ENCODE results near the gene COX8C.

Gene COX8C

GRCh38 chr14:93326196-93326595 is 20.8 kb upstream of the COX8C start:
- no peak overlapping the region for H2AFZ ChIP-seq
- no peak overlapping the region for H3K4me3 ChIP-seq (ENCODE audit: low read depth, low read length)
- H3K27me3 ChIP-seq (ENCODE audit: control insufficient read depth, insufficient read depth, low read length) = no peaks in the 10 kb centered on the region
- no peak for TF ChIP-seq CTCF (IDR thresholded peaks at IDR 0.05)
- H3K9ac ChIP-seq = no peak overlapping the region
- no peak overlapping the region for H3K27ac ChIP-seq
- peaks cover 54% of the 10 kb centered on the region for H3K79me2 ChIP-seq
- H3K9me3 ChIP-seq (ENCODE audit: control insufficient read depth, low read length) = no peaks in the 10 kb centered on the region
- H3K4me1 ChIP-seq = peaks cover 18% of the 10 kb centered on the region
- H3K4me2 ChIP-seq (ENCODE audit: low read length) = no peak overlapping the region
- no peaks in the 10 kb centered on the region for H3K36me3 ChIP-seq (ENCODE audit: control insufficient read depth, insufficient read depth, low read length)

- Histone ChIP-seq H3K4me1 (peaks cover 21% of the 10 kb centered on the region), H3K27me3 (ENCODE audit: control insufficient read depth, insufficient read depth, low read length) (no peaks in the 10 kb centered on the region), H3K4me3 (ENCODE audit: low read depth, low read length) (no peak overlapping the region), H2AFZ (no peak overlapping the region), H3K27ac (no peak overlapping the region), H3K36me3 (ENCODE audit: control insufficient read depth, insufficient read depth, low read length) (no peaks in the 10 kb centered on the region), H3K9ac (no peak overlapping the region), H3K9me3 (ENCODE audit: control insufficient read depth, low read length) (no peaks in the 10 kb centered on the region), H3K4me2 (ENCODE audit: low read length) (peak overlapping the region; percentile 23), H3K79me2 (peaks cover 44% of the 10 kb centered on the region)
- no peak for TF ChIP-seq CTCF (IDR thresholded peaks at IDR 0.05)
Measured at GRCh38 chr14:93328546-93328945, 18.4 kb upstream of the COX8C start.

GRCh38 chr14:93329965-93330608 is 16.9 kb upstream of the COX8C start:
- Histone ChIP-seq H3K4me2 (ENCODE audit: low read length) (peak overlapping the region; percentile 93), H3K27ac (peak overlapping the region; percentile 46), H3K9me3 (ENCODE audit: control insufficient read depth, low read length) (no peaks in the 10 kb centered on the region), H3K4me3 (ENCODE audit: low read depth, low read length) (peak overlapping the region; percentile 93), H3K36me3 (ENCODE audit: control insufficient read depth, insufficient read depth, low read length) (no peaks in the 10 kb centered on the region), H2AFZ (no peak overlapping the region), H3K4me1 (peaks cover 23% of the 10 kb centered on the region), H3K79me2 (peaks cover 31% of the 10 kb centered on the region), H3K27me3 (ENCODE audit: control insufficient read depth, insufficient read depth, low read length) (no peaks in the 10 kb centered on the region), H3K9ac (no peak overlapping the region)
- no peak for TF ChIP-seq CTCF (IDR thresholded peaks at IDR 0.05)

- peak overlapping the region; percentile 93 for H3K4me2 ChIP-seq (ENCODE audit: low read length)
- no peak overlapping the region for H3K9ac ChIP-seq
- H3K27ac ChIP-seq = no peak overlapping the region
- H3K4me3 ChIP-seq (ENCODE audit: low read depth, low read length) = peak overlapping the region; percentile 93
- H3K4me1 ChIP-seq = peaks cover 23% of the 10 kb centered on the region
- H3K79me2 ChIP-seq = peaks cover 25% of the 10 kb centered on the region
- H3K9me3 ChIP-seq (ENCODE audit: control insufficient read depth, low read length) = no peaks in the 10 kb centered on the region
- no peak for TF ChIP-seq CTCF (IDR thresholded peaks at IDR 0.05)
- no peaks in the 10 kb centered on the region for H3K27me3 ChIP-seq (ENCODE audit: control insufficient read depth, insufficient read depth, low read length)
- H3K36me3 ChIP-seq (ENCODE audit: control insufficient read depth, insufficient read depth, low read length) = no peaks in the 10 kb centered on the region
- H2AFZ ChIP-seq = no peak overlapping the region
Measured at GRCh38 chr14:93330609-93331000, 16.4 kb upstream of the COX8C start.
